Measurements from ENCODE around the gene ARID1B. TPM values are rescaled to one million over a fixed set of nuclear protein-coding genes. Genes with fewer than 3 reads are reported as not detected.

Gene ARID1B
- total RNA-seq, 1 experiment from 2014 or later: 35.6 TPM

DNA sequence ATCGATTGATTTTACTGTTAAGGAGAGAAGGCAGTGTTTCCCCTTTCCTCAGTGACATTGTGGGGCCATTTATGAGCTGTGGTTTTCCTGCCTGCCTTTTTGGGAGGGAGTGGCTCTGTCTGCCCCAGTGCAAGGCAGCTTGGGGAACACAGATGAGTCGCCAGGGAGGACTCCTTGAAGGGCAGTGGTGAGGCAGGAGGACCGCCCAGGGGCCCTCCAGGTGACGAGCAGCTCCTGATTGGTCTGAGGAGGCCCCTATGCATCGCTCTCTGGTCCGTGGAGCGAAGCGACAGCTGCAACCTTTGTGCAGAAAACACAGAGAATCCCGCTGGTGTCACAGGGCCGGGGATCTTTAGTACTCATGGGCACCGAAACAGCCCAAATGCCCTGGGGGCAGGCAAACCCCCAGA lies 445.8 kb downstream of the ARID1B start:
- H3K9ac ChIP-seq (ENCODE audit: low read length): no peak overlapping the region
- no peaks in the 10 kb centered on the region for H3K36me3 ChIP-seq (ENCODE audit: control insufficient read depth in 1 of 2, insufficient read depth in 2 of 2, low read length in 2 of 2)
- peaks cover 17 to 43% of the 10 kb centered on the region in 2 experiments for H3K4me1 ChIP-seq (ENCODE audit: control insufficient read depth in 1 of 2, insufficient read depth in 2 of 2, low read length in 2 of 2)
- ChIA-PET CTCF (no interaction called here), RAD21 (ENCODE audit: low non-redundant PET in 1 of 2, low total read pairs in 2 of 2, uncharacterized antibody in 2 of 2, unreplicated experiment in 2 of 2) (no interaction called here), POLR2A (no interaction called here)
- BruUV-seq (replicated peaks): no TSS peak
- no peaks in the 10 kb centered on the region for H3K9me3 ChIP-seq (ENCODE audit: control insufficient read depth in 1 of 2, insufficient read depth in 1 of 2, low read depth in 1 of 2, low read length in 2 of 2)
- H3K79me2 ChIP-seq (ENCODE audit: insufficient read depth, low read length): no peaks in the 10 kb centered on the region
- H3K27ac ChIP-seq (ENCODE audit: low read depth, low read length): no peak overlapping the region
- no peak for ATAC-seq
- H2AFZ ChIP-seq (ENCODE audit: low read depth, low read length, poor library complexity, severe bottlenecking): no peak overlapping the region
- H3K4me3 ChIP-seq (replicated peaks in 1 of 2; ENCODE audit: low read depth in 1 of 2, low read length in 2 of 2): no peak overlapping the region
- DNase-seq (ENCODE audit: low read depth, low spot score): no peak
- intact Hi-C loops (cut with micrococcal nuclease): no loop called here
- H3K27me3 ChIP-seq (ENCODE audit: insufficient read depth, low read length): no peaks in the 10 kb centered on the region
- H3K4me2 ChIP-seq (ENCODE audit: low read length): 0 out of 2 replicates have a peak overlapping the region, but pooled peaks have one; percentile 17
- TF ChIP-seq EGR1 (IDR thresholded peaks at IDR 0.05; ENCODE audit: low read depth) (no peak), POLR2AphosphoS5 (IDR thresholded peaks at IDR 0.05; ENCODE audit: low read depth, low read length) (no peak), SRF (IDR thresholded peaks at IDR 0.05; ENCODE audit: low read depth) (no peak), SP1 (IDR thresholded peaks at IDR 0.05; ENCODE audit: low read depth) (no peak), SIN3A (IDR thresholded peaks at IDR 0.05; ENCODE audit: low read depth) (no peak), ZNF274 (IDR thresholded peaks at IDR 0.05; ENCODE audit: low read depth, low read length) (no peak), FOSL1 (IDR thresholded peaks at IDR 0.05; ENCODE audit: low read depth) (no peak)
- TF ChIP-seq, protein P1, sequence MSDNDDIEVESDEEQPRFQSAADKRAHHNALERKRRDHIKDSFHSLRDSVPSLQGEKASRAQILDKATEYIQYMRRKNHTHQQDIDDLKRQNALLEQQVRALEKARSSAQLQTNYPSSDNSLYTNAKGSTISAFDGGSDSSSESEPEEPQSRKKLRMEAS (IDR thresholded peaks at IDR 0.05): no peak
- no peaks in the 10 kb centered on the region; the same call in 1 of the 2 replicates for H3K9me2 ChIP-seq (ENCODE audit: insufficient read depth)
- no peaks in the 10 kb centered on the region for H4K20me1 ChIP-seq (ENCODE audit: insufficient read depth)

DNA sequence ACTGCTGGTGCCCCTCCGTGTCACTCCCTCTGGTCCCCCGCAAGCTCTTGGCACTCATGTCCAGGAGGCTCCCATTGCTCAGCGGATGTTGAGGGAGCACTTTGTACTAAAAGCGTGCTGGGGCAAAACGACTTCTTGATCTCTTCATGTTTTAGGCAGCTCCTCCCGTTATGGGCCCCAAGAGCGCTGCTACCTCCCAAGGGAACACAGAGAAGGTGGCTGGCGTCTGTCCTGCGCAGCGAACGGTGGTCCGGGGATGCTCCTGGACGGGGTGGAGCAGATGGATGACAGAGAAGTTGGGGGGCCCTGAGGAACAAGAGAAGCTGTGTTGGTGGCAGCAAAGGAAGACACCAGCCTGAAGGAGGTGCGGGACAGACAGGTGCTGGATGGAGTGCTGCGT lies 446.3 kb downstream of the ARID1B start:
- ATAC-seq (no peak), DNase-seq (ENCODE audit: low read depth, low spot score) (no peak)
- H3K4me1 ChIP-seq (ENCODE audit: control insufficient read depth in 1 of 2, insufficient read depth in 2 of 2, low read length in 2 of 2): peaks cover 17 to 43% of the 10 kb centered on the region in 2 experiments
- BruUV-seq (replicated peaks): no TSS peak
- no peak overlapping the region for H2AFZ ChIP-seq (ENCODE audit: low read depth, low read length, poor library complexity, severe bottlenecking)
- H3K36me3 ChIP-seq (ENCODE audit: control insufficient read depth in 1 of 2, insufficient read depth in 2 of 2, low read length in 2 of 2): no peaks in the 10 kb centered on the region
- H3K9me2 ChIP-seq (ENCODE audit: insufficient read depth): no peaks in the 10 kb centered on the region; the same call in 1 of the 2 replicates
- H3K27me3 ChIP-seq (ENCODE audit: insufficient read depth, low read length): no peaks in the 10 kb centered on the region
- ChIA-PET RAD21 (ENCODE audit: low non-redundant PET in 1 of 2, low total read pairs in 2 of 2, uncharacterized antibody in 2 of 2, unreplicated experiment in 2 of 2) (no interaction called here), CTCF (no interaction called here), POLR2A (no interaction called here)
- H3K27ac ChIP-seq (ENCODE audit: low read depth, low read length): no peak overlapping the region
- no peak overlapping the region for H3K9ac ChIP-seq (ENCODE audit: low read length)
- H3K4me2 ChIP-seq (ENCODE audit: low read length): no peak overlapping the region
- TF ChIP-seq, protein P2, sequence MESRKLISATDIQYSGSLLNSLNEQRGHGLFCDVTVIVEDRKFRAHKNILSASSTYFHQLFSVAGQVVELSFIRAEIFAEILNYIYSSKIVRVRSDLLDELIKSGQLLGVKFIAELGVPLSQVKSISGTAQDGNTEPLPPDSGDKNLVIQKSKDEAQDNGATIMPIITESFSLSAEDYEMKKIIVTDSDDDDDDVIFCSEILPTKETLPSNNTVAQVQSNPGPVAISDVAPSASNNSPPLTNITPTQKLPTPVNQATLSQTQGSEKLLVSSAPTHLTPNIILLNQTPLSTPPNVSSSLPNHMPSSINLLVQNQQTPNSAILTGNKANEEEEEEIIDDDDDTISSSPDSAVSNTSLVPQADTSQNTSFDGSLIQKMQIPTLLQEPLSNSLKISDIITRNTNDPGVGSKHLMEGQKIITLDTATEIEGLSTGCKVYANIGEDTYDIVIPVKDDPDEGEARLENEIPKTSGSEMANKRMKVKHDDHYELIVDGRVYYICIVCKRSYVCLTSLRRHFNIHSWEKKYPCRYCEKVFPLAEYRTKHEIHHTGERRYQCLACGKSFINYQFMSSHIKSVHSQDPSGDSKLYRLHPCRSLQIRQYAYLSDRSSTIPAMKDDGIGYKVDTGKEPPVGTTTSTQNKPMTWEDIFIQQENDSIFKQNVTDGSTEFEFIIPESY (IDR thresholded peaks at IDR 0.05; ENCODE audit: extremely low read depth, insufficient replicate concordance, low read length): no peak
- no peak for TF ChIP-seq JUND (IDR thresholded peaks at IDR 0.05)
- H3K79me2 ChIP-seq (ENCODE audit: insufficient read depth, low read length): no peaks in the 10 kb centered on the region
- H4K20me1 ChIP-seq (ENCODE audit: insufficient read depth): no peaks in the 10 kb centered on the region
- no peak overlapping the region for H3K4me3 ChIP-seq (replicated peaks in 1 of 2; ENCODE audit: low read depth in 1 of 2, low read length in 2 of 2)
- intact Hi-C loops (cut with micrococcal nuclease): no loop called here
- H3K9me3 ChIP-seq (ENCODE audit: control insufficient read depth in 1 of 2, insufficient read depth in 1 of 2, low read depth in 1 of 2, low read length in 2 of 2): no peaks in the 10 kb centered on the region
